GM12864 (cell line): ENCODE data around the gene INPP1.

Experiments
- DNase-seq: peaks from one replicate; pipeline ENCODE4 v3.0.0-alpha.2; 2011; ENCODE audit warnings: low read depth
- H3K4me3 ChIP-seq: 2 replicates; pipeline ENCODE4 v1.5.1; 2011; ENCODE audit warnings: mild to moderate bottlenecking, low read depth, low read length, control low read depth
- CTCF ChIP-seq: IDR thresholded peaks from 2 replicates; pipeline ENCODE4 v1.5.1; 2011; ENCODE audit warnings: low read depth, mild to moderate bottlenecking, moderate library complexity, low read length, control low read depth, inconsistent platforms; ENCODE audit errors: missing control alignments

INPP1 gene

GRCh38 chr2:190415251-190415650, 71.9 kb downstream of the INPP1 start:
- no peak for DNase-seq
- H3K4me3 ChIP-seq: no peak overlapping the region
- no peak for TF ChIP-seq CTCF

- no peak overlapping the region; the same call in 1 of the 2 replicates for H3K4me3 ChIP-seq
- DNase-seq: no peak
Observed at GRCh38 chr2:190415794-190416775, 72.7 kb downstream of the INPP1 start.

GRCh38 chr2:190417045-190417842, 73.9 kb downstream of the INPP1 start:
- TF ChIP-seq CTCF: no peak
- no peak for DNase-seq
- no peak overlapping the region for H3K4me3 ChIP-seq

More at GRCh38 chr2:190415794-190416775, 72.7 kb downstream of the INPP1 start:
- TF ChIP-seq CTCF: no peak

GRCh38 chr2:190418727-190419126, 75.3 kb downstream of the INPP1 start:
- DNase-seq: no peak
- TF ChIP-seq CTCF: no peak
- H3K4me3 ChIP-seq: no peak overlapping the region

- TF ChIP-seq CTCF: no peak
- DNase-seq: no peak
- no peak overlapping the region for H3K4me3 ChIP-seq
Observed at GRCh38 chr2:190420801-190421200, 77.4 kb downstream of the INPP1 start.
